Thyroid gland (tissue), 4 donors: ENCODE data around the gene PPARG. TPM values are rescaled to one million over a fixed set of nuclear protein-coding genes. Genes with fewer than 3 reads are reported as not detected.

Experiments used
- DNase-seq, 2 donors: peaks; one replicate each; pipeline ENCODE4 v3.0.0-alpha.2; 2019
- H3K27ac ChIP-seq, 3 donors: fragments of 200-600 bp; sonication (generic); 1 replicate in 2 of 3; 2 replicates in 1 of 3; pipeline ENCODE4 v1.5.1; 2016 to 2019; ENCODE audit warnings: mild to moderate bottlenecking in 1 of 3, moderate library complexity in 1 of 3
- H3K27me3 ChIP-seq: fragments of 200-600 bp; sonication (generic); one replicate; pipeline ENCODE4 v1.5.1; 2019
- H3K36me3 ChIP-seq, 2 donors: fragments of 200-600 bp; sonication (generic); one replicate each; pipeline ENCODE4 v1.5.1; 2016 to 2019
- H3K4me1 ChIP-seq, 2 donors: fragments of 200-600 bp; sonication (generic); one replicate each; pipeline ENCODE4 v1.5.1; 2017 to 2019
- H3K4me3 ChIP-seq, 3 donors: fragments of 200-600 bp; sonication (generic); replicated peaks in 1 of 3; 1 replicate in 2 of 3; 2 replicates in 1 of 3; pipeline ENCODE4 v1.5.1; 2016; ENCODE audit warnings: mild to moderate bottlenecking in 1 of 3
- H3K9me3 ChIP-seq: fragments of 200-600 bp; sonication (generic); one replicate; pipeline ENCODE4 v1.5.1; 2017
- CTCF ChIP-seq, 6 experiments: fragments of 200-600 bp in 3 of 6; fragments of 450-650 bp in 3 of 6; sonication (generic) in 3 of 6; IDR thresholded peaks; one replicate each; pipeline ENCODE4 v1.5.1; 2016 to 2019; ENCODE audit warnings: antibody characterized with exemption in 6 of 6, mild to moderate bottlenecking in 2 of 6, inconsistent platforms in 1 of 6, moderate library complexity in 1 of 6
- POLR2A ChIP-seq, 2 donors: fragments of 450-650 bp; IDR thresholded peaks; one replicate each; pipeline ENCODE4 v1.6.1; 2017; ENCODE audit warnings: antibody characterized with exemption in 2 of 2, mild to moderate bottlenecking in 2 of 2, moderate library complexity in 1 of 2
- WGBS, 2 donors: methylation state at CpG; one replicate each; pipeline ENCODE4 v1.1.5; 2017; 5-methylcytosine and 5-hydroxymethylcytosine counted together
- intact Hi-C: fragments of 100-400 bp; cut with DNase I; formaldehyde crosslinking; loops from one replicate; pipeline ENCODE4 v1.15.1; 2023
- total RNA-seq, 4 donors: library from RNA; depleted of rRNA; stranded (reverse); fragments of >200 nt; gene quantifications; one replicate each; pipeline ENCODE4 v1.2.3, GENCODE V29; 2016

The PPARG gene
- total RNA-seq, 4 donors from 2014 or later = 20.0 to 27.3 (median 23.7) TPM

DNA sequence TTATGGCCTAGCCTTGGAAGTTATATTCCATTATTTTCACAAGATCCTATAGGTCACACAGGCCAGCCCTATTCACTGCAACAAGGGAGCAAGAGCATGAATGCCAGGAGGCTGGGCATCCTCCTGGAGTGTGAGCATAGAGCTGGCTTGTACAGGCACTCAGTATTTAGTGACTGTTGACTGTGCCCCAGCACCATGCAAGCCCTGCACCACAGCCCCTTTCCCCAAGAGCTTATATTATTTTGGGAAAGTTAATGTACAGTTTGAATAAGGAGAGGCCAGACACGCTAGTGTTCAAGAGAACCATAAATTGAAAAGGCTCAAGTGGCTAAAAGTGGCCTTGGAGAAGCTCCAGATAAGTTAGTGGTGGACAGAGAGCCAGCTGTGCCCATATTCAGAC, 163.1 kb downstream of the PPARG start:
- 56 to 60% methylated on average over 1 of the region's 1 CpG for WGBS, 2 donors

GRCh38 chr3:12452361-12453330, 163.8 kb downstream of the PPARG start:
- Histone ChIP-seq H3K27ac (no peak overlapping the region), H3K36me3 (no peaks in the 10 kb centered on the region), H3K4me1 (no peaks in the 10 kb centered on the region), H3K27me3 (no peaks in the 10 kb centered on the region), H3K9me3 (no peaks in the 10 kb centered on the region), H3K4me3 (no peak overlapping the region)
- 88 to 90% methylated on average over 10 to 12 of the region's 12 CpGs for WGBS, 2 donors
- no peak for DNase-seq
- TF ChIP-seq CTCF (IDR thresholded peaks at IDR 0.05) = no peak
- no peak for TF ChIP-seq POLR2A (IDR thresholded peaks at IDR 0.05)
- intact Hi-C loops = no loop called here

More for the DNA sequence above, 163.1 kb downstream of the PPARG start:
- H3K27ac ChIP-seq = no peak overlapping the region
- H3K36me3 ChIP-seq = no peaks in the 10 kb centered on the region
- H3K9me3 ChIP-seq = no peaks in the 10 kb centered on the region
- H3K4me3 ChIP-seq = no peak overlapping the region
- DNase-seq = no peak
- intact Hi-C loops = no loop called here
- no peak for TF ChIP-seq CTCF (IDR thresholded peaks at IDR 0.05)
- TF ChIP-seq POLR2A (IDR thresholded peaks at IDR 0.05) = no peak
- no peaks in the 10 kb centered on the region for H3K27me3 ChIP-seq
- H3K4me1 ChIP-seq = no peaks in the 10 kb centered on the region

GRCh38 chr3:12454076-12454815, 165.4 kb downstream of the PPARG start:
- no peaks in the 10 kb centered on the region for H3K36me3 ChIP-seq
- H3K27me3 ChIP-seq = no peaks in the 10 kb centered on the region
- DNase-seq = no peak
- H3K4me3 ChIP-seq = no peak overlapping the region
- 74% methylated on average over 6 of the region's 6 CpGs for WGBS, 2 donors
- H3K9me3 ChIP-seq = no peaks in the 10 kb centered on the region
- TF ChIP-seq POLR2A (IDR thresholded peaks at IDR 0.05) = no peak
- TF ChIP-seq CTCF (IDR thresholded peaks at IDR 0.05) = no peak
- H3K27ac ChIP-seq = no peak overlapping the region
- H3K4me1 ChIP-seq = no peaks in the 10 kb centered on the region
- intact Hi-C loops = no loop called here

DNA sequence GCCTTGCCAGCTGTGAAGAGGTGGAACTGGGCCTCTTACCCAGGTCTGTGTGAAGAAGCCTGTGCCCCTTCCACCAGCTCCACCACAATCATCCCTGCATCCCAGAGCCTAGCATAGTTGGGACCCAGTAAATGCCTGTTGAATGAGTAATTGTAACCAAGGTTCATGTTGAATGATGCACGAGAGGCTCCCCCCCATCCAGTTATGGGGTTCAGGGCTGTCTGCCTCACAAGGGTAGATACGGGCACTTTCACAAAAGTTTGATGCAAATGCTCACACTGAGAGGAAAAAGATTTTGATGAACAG, 165.9 kb downstream of the PPARG start:
- no peaks in the 10 kb centered on the region for H3K36me3 ChIP-seq
- intact Hi-C loops = no loop called here

More for the DNA sequence above, 165.9 kb downstream of the PPARG start:
- Histone ChIP-seq H3K27ac (no peak overlapping the region), H3K4me1 (no peaks in the 10 kb centered on the region), H3K27me3 (no peaks in the 10 kb centered on the region), H3K4me3 (no peak overlapping the region), H3K9me3 (no peaks in the 10 kb centered on the region)
- 80 to 94% methylated on average over 2 of the region's 2 CpGs for WGBS, 2 donors
- no peak for DNase-seq
- no peak for TF ChIP-seq POLR2A (IDR thresholded peaks at IDR 0.05)
- no peak for TF ChIP-seq CTCF (IDR thresholded peaks at IDR 0.05)
